Stimulated activated CD4-positive, alpha-beta T cell treated with anti-CD3 and anti-CD28 coated beads, TNF-alpha, amount 100 ng/mL, for 4 hours (primary cell): ENCODE results near the gene RINL.

Source experiments
- DNase-seq, 3 experiments: peaks; one replicate each; pipeline ENCODE4 v3.0.0-alpha.2; 2020; ENCODE audit warnings: low read depth in 3 of 3

RINL gene

DNA sequence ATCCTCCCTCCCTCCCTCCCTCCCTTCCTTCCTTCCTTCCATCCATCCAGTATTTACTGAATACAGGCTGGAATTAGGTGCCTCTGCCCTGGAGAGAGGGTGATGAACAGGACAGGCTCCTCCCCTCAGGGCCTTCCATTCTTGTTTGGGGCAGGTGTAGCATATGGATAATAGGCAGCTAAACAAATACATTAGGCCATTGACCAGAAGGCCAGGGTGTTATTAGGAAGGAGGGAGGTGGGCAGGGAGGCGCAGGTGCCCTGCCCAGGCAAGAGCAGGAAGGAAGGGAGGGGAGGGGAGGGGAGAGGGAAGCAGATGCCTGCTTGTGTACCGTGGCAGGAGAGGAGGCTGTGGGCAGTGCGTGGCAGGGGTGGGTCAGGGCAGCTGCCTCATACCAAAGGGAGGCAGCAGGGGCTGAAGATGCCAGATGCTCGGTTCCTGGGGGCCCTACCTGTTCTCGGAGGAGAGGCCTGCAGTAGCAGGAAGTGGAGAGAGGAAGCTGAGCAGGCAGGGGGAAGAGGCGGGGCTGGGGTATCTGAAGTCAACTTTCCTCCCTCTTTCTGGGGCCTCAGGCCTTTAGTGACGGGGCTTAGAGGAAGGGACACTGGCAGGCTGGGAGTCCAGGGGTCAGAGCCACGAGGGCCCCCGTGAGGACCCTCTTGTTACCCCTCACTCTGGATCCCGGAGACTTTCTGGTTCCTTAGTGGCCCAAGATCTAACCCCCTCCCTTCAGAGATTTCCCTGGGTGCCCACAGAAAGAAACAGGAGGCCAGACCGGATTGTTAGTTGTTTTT, at the start of gene RINL:
Gene RINL (minus strand): TSS at position 495 of the 794 bp plus-strand sequence. CDS start 1,533 bp downstream, outside the sequence.
- DNase-seq, result peak; percentile 37 to 55 (median 48)

GRCh38 chr19:38924388-38924787, 46.3 kb upstream of the RINL start:
- DNase-seq, result no peak

DNA sequence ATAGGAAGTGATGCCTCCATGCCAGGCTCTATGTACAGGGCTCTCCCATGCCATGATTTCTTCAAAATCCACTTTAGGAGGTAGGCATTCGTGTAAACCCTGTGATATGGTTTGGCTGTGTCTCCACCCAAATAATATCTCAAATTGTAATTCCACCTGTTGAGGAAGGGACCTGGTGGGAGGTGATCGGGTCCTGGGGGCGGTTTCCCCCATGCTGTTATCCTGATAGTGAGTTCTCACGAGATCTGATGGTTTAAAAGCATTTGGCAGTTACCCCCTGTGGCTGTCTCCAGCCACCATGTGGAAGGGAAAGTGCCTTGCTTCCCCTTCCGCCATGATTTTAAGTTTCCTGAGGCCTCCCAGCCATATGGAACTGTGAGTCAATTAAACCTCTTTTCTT, 44.4 kb upstream of the RINL start:
- no peak for DNase-seq

GRCh38 chr19:38921420-38922274, 43.6 kb upstream of the RINL start:
- no peak for DNase-seq

DNA sequence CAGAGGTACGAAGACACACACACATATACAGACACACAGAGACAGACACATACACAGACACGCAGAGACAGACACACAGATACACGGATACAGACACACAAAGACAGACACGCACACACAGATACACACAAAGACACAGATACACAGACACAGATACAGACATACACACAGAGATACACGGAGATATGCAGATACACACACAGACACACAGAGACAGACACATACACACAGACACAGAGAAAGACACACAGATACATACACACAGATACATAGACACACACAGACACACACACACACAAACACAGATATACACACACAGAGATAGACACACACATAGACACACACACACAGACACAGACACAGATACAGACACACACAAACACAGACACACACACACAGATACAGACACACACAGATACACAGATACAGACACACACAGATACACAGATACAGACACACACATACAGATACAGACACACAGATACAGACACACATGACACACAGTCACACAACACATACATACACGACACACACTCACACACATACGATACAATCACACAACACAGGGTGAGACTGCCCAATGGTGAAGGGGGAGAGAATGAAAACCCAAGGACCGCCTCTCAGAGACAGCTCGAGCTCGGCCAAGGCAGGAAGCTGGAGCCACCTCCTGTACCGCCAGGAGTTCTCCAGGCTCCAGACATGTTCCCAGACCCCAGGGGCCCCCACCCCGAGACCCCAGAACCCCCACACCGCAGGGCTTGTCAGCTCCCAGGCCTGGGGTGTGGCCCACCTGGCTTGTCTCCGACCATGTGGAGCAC, 42.7 kb upstream of the RINL start:
- no peak for DNase-seq

GRCh38 chr19:38919837-38920601, 41.9 kb upstream of the RINL start:
- DNase-seq, result no peak

GRCh38 chr19:38918526-38918925, 40.5 kb upstream of the RINL start:
- DNase-seq, result no peak

GRCh38 chr19:38917921-38918491, 39.9 kb upstream of the RINL start:
- DNase-seq, result no peak

- no peak for DNase-seq
These were observed 39.4 kb upstream of the RINL start for GRCh38 chr19:38917516-38917915.

DNA sequence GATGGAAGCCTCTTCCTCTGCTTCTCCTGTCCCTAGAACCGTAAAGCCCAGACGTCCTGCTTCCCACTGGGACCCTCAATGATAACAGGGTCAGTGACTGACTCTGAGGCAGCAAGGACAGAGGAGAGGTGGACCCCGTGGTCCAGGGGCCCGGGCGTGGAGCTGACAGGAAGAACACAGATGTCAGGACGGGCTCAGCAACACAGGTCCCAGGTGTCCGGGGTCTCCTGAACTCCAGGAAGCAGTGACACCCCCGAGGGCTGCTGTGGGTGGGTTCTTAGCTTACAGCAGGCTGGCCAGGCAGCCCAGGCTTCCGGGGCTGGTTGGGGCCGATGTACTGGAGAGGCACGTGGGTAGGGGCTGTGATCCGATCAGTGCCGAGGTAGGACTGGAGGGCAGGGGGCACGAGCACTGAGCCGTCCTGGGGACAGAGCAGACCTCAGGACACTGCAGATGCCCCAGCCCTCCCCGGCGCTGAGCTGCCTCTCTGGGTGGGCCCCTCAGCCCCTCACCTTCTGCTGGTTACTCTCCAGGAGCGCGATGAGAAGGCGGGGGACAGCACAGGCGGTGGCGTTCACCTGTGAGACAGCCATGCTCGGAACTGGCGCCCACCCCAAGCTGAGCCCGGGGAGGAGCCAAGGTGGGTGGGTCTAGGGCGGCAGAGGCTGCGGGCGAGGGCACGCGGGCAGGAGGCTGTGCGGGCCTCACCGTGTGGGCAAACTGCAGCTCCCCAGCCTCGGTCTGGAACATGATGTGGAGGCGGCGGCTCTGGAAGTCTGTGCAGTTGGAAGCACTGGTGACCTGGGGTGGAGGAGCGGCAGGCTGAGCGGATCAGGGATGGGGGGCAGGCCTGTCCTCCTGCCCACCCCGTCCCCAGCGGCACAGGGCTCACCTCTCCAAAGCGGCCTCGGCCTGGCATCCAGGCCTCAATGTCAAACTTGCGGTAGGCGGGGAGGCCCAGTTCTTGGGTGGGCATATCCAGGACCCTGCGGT, 37.5 kb upstream of the RINL start:
- no peak for DNase-seq

DNA sequence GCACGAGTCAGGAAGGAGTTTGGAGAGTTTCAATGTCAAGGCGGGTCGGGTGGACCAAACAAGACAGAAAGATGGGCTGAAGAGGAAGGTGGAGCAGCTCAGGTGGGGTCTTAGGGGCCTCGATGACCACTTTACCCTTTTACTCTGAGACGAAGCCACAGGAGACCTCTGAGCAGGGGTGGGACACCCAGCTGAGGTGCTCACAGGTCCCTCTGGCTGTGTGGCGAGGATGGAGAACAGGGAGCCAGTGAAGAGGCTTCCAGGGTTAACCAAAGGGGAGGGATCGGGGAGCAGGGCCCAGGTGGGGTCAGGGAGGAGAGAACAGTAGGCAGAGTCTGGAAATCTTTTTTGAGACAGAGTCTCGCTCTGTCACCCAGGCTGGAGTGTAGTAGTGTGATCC, 35.9 kb upstream of the RINL start:
- DNase-seq, result no peak

- DNase-seq, result no peak
These were observed 34.8 kb upstream of the RINL start for GRCh38 chr19:38912600-38913514.

- DNase-seq, result no peak
These were observed 33.4 kb upstream of the RINL start for GRCh38 chr19:38911388-38912001.

GRCh38 chr19:38910488-38910887, 32.4 kb upstream of the RINL start:
- DNase-seq, result no peak

GRCh38 chr19:38908911-38909310, 30.8 kb upstream of the RINL start:
- DNase-seq, result no peak

DNA sequence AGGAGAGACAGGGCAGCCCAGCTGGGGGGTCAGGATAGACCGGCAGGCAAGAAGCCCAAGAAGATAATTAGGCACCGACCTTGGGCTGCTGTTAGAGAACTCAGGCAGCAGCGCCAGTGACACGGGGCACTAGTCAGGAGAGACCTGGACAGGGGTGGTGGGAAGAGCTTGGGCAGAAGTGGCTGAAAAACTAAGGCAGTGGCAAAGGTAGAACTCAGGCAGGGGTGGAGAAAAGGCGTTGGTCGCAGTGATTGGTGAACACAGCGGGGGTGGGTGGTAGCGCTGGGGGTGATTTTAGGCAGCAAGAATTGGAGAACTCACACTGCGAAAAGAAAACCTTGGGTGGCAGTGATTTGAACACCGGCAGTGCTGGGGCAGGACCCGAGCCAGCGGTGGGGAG, 29.6 kb upstream of the RINL start:
- no peak for DNase-seq

DNA sequence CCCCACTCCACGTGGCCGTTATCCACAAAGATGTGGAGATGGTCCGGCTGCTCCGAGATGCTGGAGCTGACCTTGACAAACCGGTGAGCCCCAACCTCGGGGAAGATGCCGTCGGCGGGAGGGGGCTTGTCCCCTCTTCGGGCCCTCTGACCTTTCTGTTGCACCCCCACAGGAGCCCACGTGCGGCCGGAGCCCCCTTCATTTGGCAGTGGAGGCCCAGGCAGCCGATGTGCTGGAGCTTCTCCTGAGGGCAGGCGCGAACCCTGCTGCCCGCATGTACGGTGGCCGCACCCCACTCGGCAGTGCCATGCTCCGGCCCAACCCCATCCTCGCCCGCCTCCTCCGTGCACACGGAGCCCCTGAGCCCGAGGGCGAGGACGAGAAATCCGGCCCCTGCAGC, 29.2 kb upstream of the RINL start:
- DNase-seq, result no peak

DNA sequence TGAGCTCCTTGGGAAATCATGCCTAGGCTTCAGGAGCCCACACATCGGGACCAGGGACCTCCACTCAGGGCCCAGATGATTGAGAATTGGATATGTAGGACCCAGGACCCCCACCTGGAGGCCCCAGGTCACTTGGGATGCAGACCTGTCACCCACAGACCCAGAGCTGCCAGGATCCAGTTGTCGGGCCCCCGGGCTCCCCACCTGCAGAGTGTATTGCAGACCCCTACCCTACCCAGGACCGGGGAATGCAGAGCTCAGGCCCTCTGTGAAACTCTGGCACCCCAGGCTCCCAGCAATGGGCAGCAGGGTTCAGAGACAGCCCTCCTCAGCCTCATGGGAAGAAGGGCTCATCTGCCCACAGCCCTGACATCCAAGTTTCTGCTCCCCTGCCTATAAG, 27.5 kb upstream of the RINL start:
- DNase-seq, result no peak
